HG03280 (cell line): ENCODE data around the gene GDF15.
A peak's percentile ranks its signal among the peaks of the same experiment; 100 is the strongest.

Experiments
- ATAC-seq: cut with Tn5 transposase; IDR thresholded peaks from one replicate; pipeline ENCODE4 v1.9.1; 2021; ENCODE audit warnings: mild to moderate bottlenecking, moderate library complexity; ENCODE audit not compliant: unreplicated experiment

Gene GDF15

GRCh38 chr19:18417250-18418028 lies 31.5 kb downstream of the GDF15 start:
- no peak for ATAC-seq

GRCh38 chr19:18418029-18418482 lies 32.1 kb downstream of the GDF15 start:
- no peak for ATAC-seq

GRCh38 chr19:18418483-18419194 lies 32.7 kb downstream of the GDF15 start:
- ATAC-seq = no peak

- ATAC-seq = peak; percentile 44
These were observed 33.3 kb downstream of the GDF15 start, which contains the start of gene SSBP4 for GRCh38 chr19:18419195-18419698. TSS of gene SSBP4 (plus strand) at chr19:18419398. CDS start at chr19:18419649, 251 bp downstream.

- peak; percentile 18 for ATAC-seq
These were observed 33.9 kb downstream of the GDF15 start for GRCh38 chr19:18419699-18420460.

GRCh38 chr19:18420930-18421329 lies 35.0 kb downstream of the GDF15 start:
- ATAC-seq = no peak

GRCh38 chr19:18421371-18421959 lies 35.5 kb downstream of the GDF15 start:
- ATAC-seq = no peak

- no peak for ATAC-seq
These were observed 36.7 kb downstream of the GDF15 start for GRCh38 chr19:18422530-18423191.

- no peak for ATAC-seq
These were observed 37.5 kb downstream of the GDF15 start for GRCh38 chr19:18423258-18424020.

- no peak for ATAC-seq
These were observed 38.3 kb downstream of the GDF15 start for GRCh38 chr19:18424122-18424889.

- ATAC-seq = no peak
These were observed 39.0 kb downstream of the GDF15 start for GRCh38 chr19:18424890-18425514.

- no peak for ATAC-seq
These were observed 39.8 kb downstream of the GDF15 start for GRCh38 chr19:18425515-18426415.

GRCh38 chr19:18426416-18426767 lies 40.4 kb downstream of the GDF15 start:
- ATAC-seq = no peak

- ATAC-seq = no peak
These were observed 41.3 kb downstream of the GDF15 start for GRCh38 chr19:18427080-18427742.

GRCh38 chr19:18427743-18428113 lies 41.8 kb downstream of the GDF15 start:
- no peak for ATAC-seq

GRCh38 chr19:18428173-18428786 lies 42.3 kb downstream of the GDF15 start:
- no peak for ATAC-seq
